GM12878 (cell line): ENCODE data around the gene ACSF2. TPM values are rescaled to one million over a fixed set of nuclear protein-coding genes. Genes with fewer than 3 reads are reported as not detected.

Source experiments
- ATAC-seq: fragments of 200-7000 bp; cut with Tn5 transposase; 3 replicates; pipeline ENCODE4 v1.9.1; 2020; ENCODE audit warnings: mild to moderate bottlenecking, moderate library complexity
- BruUV-seq: library from RNA; stranded (reverse); fragments of 400-500 nt; replicated peaks from 2 replicates; lab custom pipeline; 2021; lab: Mats Ljungman, UMichigan
- CTCF ChIA-PET: fragments of 300-600 bp; sonication (Branson Sonifier 250); formaldehyde crosslinking; extraction: SDS; loops from one replicate; lab custom pipeline; 2021; ENCODE audit warnings: inconsistent platforms; lab: Yijun Ruan, JAX
- POLR2A ChIA-PET: fragments of 350-600 bp; formaldehyde crosslinking; extraction: SDS; loops from one replicate; lab custom pipeline; 2021; ENCODE audit warnings: inconsistent platforms; lab: Charles Lee
- RAD21 ChIA-PET: fragments of 300-600 bp; sonication (Branson Sonifier 250); formaldehyde crosslinking; loops from one replicate; lab custom pipeline; 2023; ENCODE audit warnings: antibody characterized with exemption; ENCODE audit not compliant: unreplicated experiment; lab: Charles Lee
- SMC1A ChIA-PET: fragments of 300-600 bp; sonication (Branson Sonifier 250); formaldehyde crosslinking; loops from one replicate; lab custom pipeline; 2023; ENCODE audit not compliant: unreplicated experiment, uncharacterized antibody; lab: Charles Lee
- DNase-seq: peaks from one replicate; pipeline ENCODE4 v3.0.0-alpha.2; 2011; ENCODE audit warnings: low read depth, low spot score
- FAIRE-seq: peaks from 3 replicates; lab custom pipeline; 2011; peaks lifted over from hg19 to GRCh38; lab: Jason Lieb, UNC
- H2AFZ ChIP-seq: 2 replicates; pipeline ENCODE4 v1.6.0; 2011; ENCODE audit warnings: low read depth, low read length, control low read depth; ENCODE audit not compliant: control insufficient read depth
- H3K27ac ChIP-seq: 2 replicates; pipeline ENCODE4 v1.5.1; 2011; ENCODE audit warnings: control low read depth; ENCODE audit not compliant: control insufficient read depth, insufficient read depth
- H3K27me3 ChIP-seq, 2 experiments: replicated peaks in 1 of 2; 2 replicates each; pipeline versions ENCODE4 v1.6.0 to v1.6.1; 2011; ENCODE audit warnings: low read length in 1 of 2; ENCODE audit not compliant: control insufficient read depth in 2 of 2, insufficient read depth in 2 of 2
- H3K36me3 ChIP-seq, 2 experiments: 2 replicates each; pipeline ENCODE4 v1.5.1; 2011; ENCODE audit warnings: low read length in 1 of 2; ENCODE audit not compliant: control insufficient read depth in 2 of 2, insufficient read depth in 2 of 2
- H3K4me1 ChIP-seq: 2 replicates; pipeline ENCODE4 v1.6.1; 2011; ENCODE audit warnings: mild to moderate bottlenecking, low read length, moderate library complexity, mixed read lengths; ENCODE audit not compliant: control insufficient read depth, insufficient read depth
- H3K4me2 ChIP-seq: 2 replicates; pipeline ENCODE4 v1.6.0; 2011; ENCODE audit warnings: control low read depth; ENCODE audit not compliant: control insufficient read depth, insufficient read depth
- H3K4me3 ChIP-seq: fragments of 200-600 bp; sonication (generic); 2 replicates; pipeline ENCODE4 v1.5.1; 2016
- H3K79me2 ChIP-seq: 2 replicates; pipeline ENCODE4 v1.6.0; 2011; ENCODE audit warnings: low read length; ENCODE audit not compliant: control insufficient read depth, insufficient read depth
- H3K9ac ChIP-seq: 2 replicates; pipeline ENCODE4 v1.8.0; 2011; ENCODE audit warnings: low read length, control low read depth, mixed read lengths; ENCODE audit not compliant: control insufficient read depth, insufficient read depth
- H3K9me3 ChIP-seq: replicated peaks from 3 replicates; pipeline ENCODE4 v1.5.1; 2011; ENCODE audit warnings: mild to moderate bottlenecking, low read length; ENCODE audit not compliant: control insufficient read depth, insufficient read depth
- H4K20me1 ChIP-seq: 2 replicates; pipeline ENCODE4 v1.6.0; 2011; ENCODE audit not compliant: control insufficient read depth, insufficient read depth
- ATF7 ChIP-seq: fragments of 450-650 bp; IDR thresholded peaks from 2 replicates; pipeline ENCODE4 v1.6.1; 2016; ENCODE audit warnings: low read depth, mild to moderate bottlenecking
- BACH1 ChIP-seq: fragments of 450-650 bp; IDR thresholded peaks from 2 replicates; pipeline ENCODE4 v1.6.1; 2017; ENCODE audit warnings: mild to moderate bottlenecking, borderline replicate concordance
- BMI1 ChIP-seq: fragments of 450-650 bp; IDR thresholded peaks from 2 replicates; pipeline ENCODE4 v1.6.1; 2016; ENCODE audit warnings: mild to moderate bottlenecking, moderate library complexity, borderline replicate concordance
- CEBPB ChIP-seq, 2 experiments: fragments of 150-350 bp in 1 of 2; IDR thresholded peaks; 2 replicates each; pipeline ENCODE4 v1.6.1; 2012 to 2014; ENCODE audit warnings: low read depth in 2 of 2, low read length in 2 of 2, borderline replicate concordance in 1 of 2, inconsistent platforms in 1 of 2
- CHD4 ChIP-seq: fragments of 200-600 bp; sonication (generic); IDR thresholded peaks from 2 replicates; pipeline ENCODE4 v1.6.1; 2016; ENCODE audit warnings: mild to moderate bottlenecking
- E4F1 ChIP-seq: fragments of 450-650 bp; IDR thresholded peaks from 2 replicates; pipeline ENCODE4 v1.6.1; 2018; ENCODE audit warnings: borderline replicate concordance, mild to moderate bottlenecking; ENCODE audit not compliant: partially characterized antibody
- EGR1 ChIP-seq, 2 experiments: IDR thresholded peaks; 1 replicate in 1 of 2; 2 replicates in 1 of 2; pipeline ENCODE4 v1.6.1; 2011 to 2012; ENCODE audit warnings: low read depth in 2 of 2, low read length in 2 of 2, borderline replicate concordance in 1 of 2, mild to moderate bottlenecking in 1 of 2, moderate library complexity in 1 of 2
- RFX5 ChIP-seq: IDR thresholded peaks from 2 replicates; pipeline ENCODE4 v1.6.1; 2011; ENCODE audit warnings: low read depth, low read length, improper control_type of control experiment
- SMAD5 ChIP-seq: IDR thresholded peaks from 2 replicates; pipeline ENCODE4 v1.6.1; 2016; ENCODE audit warnings: antibody characterized with exemption, low read depth
- TAF1 ChIP-seq: IDR thresholded peaks from 2 replicates; pipeline ENCODE4 v1.6.1; 2011; ENCODE audit warnings: mild to moderate bottlenecking, low read depth, low read length, borderline replicate concordance
- YBX1 ChIP-seq: fragments of 450-650 bp; IDR thresholded peaks from 2 replicates; pipeline ENCODE4 v1.6.1; 2016; ENCODE audit warnings: antibody characterized with exemption
- ZBED1 ChIP-seq: IDR thresholded peaks from 2 replicates; pipeline ENCODE4 v1.6.1; 2016; ENCODE audit warnings: borderline replicate concordance
- ZNF217 ChIP-seq: fragments of 450-650 bp; IDR thresholded peaks from 2 replicates; pipeline ENCODE4 v1.6.1; 2017; ENCODE audit warnings: antibody characterized with exemption, mild to moderate bottlenecking
- ZNF384 ChIP-seq: IDR thresholded peaks from 2 replicates; pipeline ENCODE4 v1.6.1; 2012; ENCODE audit warnings: low read depth, mild to moderate bottlenecking, low read length, improper control_type of control experiment, borderline replicate concordance
- ZNF592 ChIP-seq: fragments of 450-650 bp; IDR thresholded peaks from 2 replicates; pipeline ENCODE4 v1.6.1; 2017; ENCODE audit warnings: mild to moderate bottlenecking, moderate library complexity
- WGBS: methylation state at CpG from one replicate; pipeline ENCODE4 v1.1.6; 2016; ENCODE audit warnings: low lambda C conversion rate; ENCODE audit not compliant: insufficient replicate concordance, insufficient coverage; ENCODE audit errors: missing lambda C conversion rate; 5-methylcytosine and 5-hydroxymethylcytosine counted together
- in situ Hi-C: fragments of 300-500 bp; cut with MboI; formaldehyde crosslinking; loops from 9 replicates; pipeline ENCODE4 v1.14.3; 2018; ENCODE audit warnings: mixed read lengths
- intact Hi-C: fragments of 100-400 bp; cut with micrococcal nuclease; formaldehyde crosslinking; loops from one replicate; pipeline ENCODE4 v1.14.2; 2022; ENCODE audit not compliant: unreplicated experiment
- polyA plus RNA-seq, 11 experiments: library from polyadenylated mRNA; depleted of rRNA in 4 of 11; unstranded in 6 of 11; stranded (reverse) in 5 of 11; fragments of >200 nt; fragmentation: Nextera tagmentation in 4 of 11; fragmentation: Illumina TruSeq in 1 of 11; extraction: Ambion mirVana in 4 of 11; extraction: Trizol in 1 of 11; gene quantifications; 1 replicate in 1 of 11; 2 replicates in 10 of 11; pipeline versions ENCODE4 v1.2.1 to v1.2.3, GENCODE V29; 2011 to 2016; ENCODE audit warnings: inconsistent platforms in 2 of 11, missing spikeins in 2 of 11, low read depth in 1 of 11
- total RNA-seq, 4 experiments: library from RNA; depleted of rRNA in 3 of 4; stranded (reverse); fragments of >200 nt in 3 of 4; fragmentation: Illumina TruSeq in 1 of 4; extraction: Trizol in 1 of 4; gene quantifications; 2 replicates each; pipeline versions ENCODE4 v1.2.1 to v1.2.3, GENCODE V29; 2013 to 2021

The ACSF2 gene
- total and polyA plus RNA-seq, 10 of the 15 experiments (the other 5 are each of a cell fraction or from before 2014, with no cell fraction given): 7.1 to 32.8 (median 16.8) TPM

GRCh38 chr17:50421308-50422051, 4.5 kb upstream of the ACSF2 start:
- ChIA-PET SMC1A (interaction anchor here (0.6 to 2.6 kb wide), 11 partner anchors 8 to 330 kb away, joined by 3 to 22 read pairs (median 4); partner anchors contain the start of gene LRRC59), CTCF (interaction anchor here (0.7 to 3.9 kb wide), 13 partner anchors 8 to 59 kb away, joined by 3 to 50 read pairs (median 4); partner anchors contain the start of gene LRRC59), POLR2A (interaction anchor here (0.5 to 2.4 kb wide), 13 partner anchors 9 to 702 kb away, joined by 3 to 31 read pairs (median 4); partner anchors contain the start of genes LRRC59 and PPP1R9B), RAD21 (interaction anchor here (0.6 to 2.4 kb wide), 8 partner anchors 9 to 251 kb away, joined by 3 to 14 read pairs (median 4); partner anchors contain the start of gene LRRC59)
- Histone ChIP-seq H3K27ac (peak overlapping the region; percentile 80), H3K36me3 (no peaks in the 10 kb centered on the region), H3K4me1 (peaks cover 22% of the 10 kb centered on the region), H3K4me2 (peak overlapping the region; percentile 77), H3K9ac (peak overlapping the region; percentile 36), H3K27me3 (no peaks in the 10 kb centered on the region), H3K79me2 (no peaks in the 10 kb centered on the region), H4K20me1 (no peaks in the 10 kb centered on the region), H3K9me3 (no peaks in the 10 kb centered on the region), H2AFZ (peak overlapping the region; percentile 96), H3K4me3 (peak overlapping the region; percentile 39; the same call in 1 of the 2 replicates)
- ATAC-seq: peak; percentile 50
- no peak for FAIRE-seq
- 33% methylated on average over 3 of the region's 3 CpGs for WGBS
- BruUV-seq: no TSS peak
- DNase-seq: no peak
- intact Hi-C loops: loop anchor here (1.0 kb wide), 1 partner anchor 24 kb away; the partner anchor contains the start of gene LRRC59
- in situ Hi-C loops: no loop called here
- TF ChIP-seq BMI1 (no peak), CEBPB (IDR thresholded peaks at IDR 0.05; ENCODE audit: borderline replicate concordance in 1 of 2, low read depth in 2 of 2, low read length in 2 of 2) (no peak), ATF7 (peak; percentile 41; the same call in 1 of the 2 replicates), YBX1 (no peak), E4F1 (no peak), SMAD5 (no peak), EGR1 (IDR thresholded peaks at IDR 0.05; ENCODE audit: borderline replicate concordance in 1 of 2, low read depth in 2 of 2, low read length in 2 of 2) (no peak), BACH1 (no peak), ZNF217 (no peak), RFX5 (no peak), ZBED1 (no peak), ZNF592 (no peak), TAF1 (peak; percentile 36; the same call in 1 of the 2 replicates), ZNF384 (peak; percentile 93), CHD4 (no peak)
